Activated CD8-positive, alpha-beta memory T cell treated with anti-CD3 and anti-CD28 coated beads for 4 hours (primary cell): ENCODE results near the gene EML1.
"Not testable (repeated sequence)": the region's sequence is repeated elsewhere in the genome, so short reads cannot be mapped to it uniquely, and the experiment has no call there.

Experiments used
- DNase-seq, 2 donors: peaks; one replicate each; pipeline ENCODE4 v3.0.0-alpha.2; 2020; ENCODE audit warnings: low read depth in 2 of 2

EML1 gene

DNA sequence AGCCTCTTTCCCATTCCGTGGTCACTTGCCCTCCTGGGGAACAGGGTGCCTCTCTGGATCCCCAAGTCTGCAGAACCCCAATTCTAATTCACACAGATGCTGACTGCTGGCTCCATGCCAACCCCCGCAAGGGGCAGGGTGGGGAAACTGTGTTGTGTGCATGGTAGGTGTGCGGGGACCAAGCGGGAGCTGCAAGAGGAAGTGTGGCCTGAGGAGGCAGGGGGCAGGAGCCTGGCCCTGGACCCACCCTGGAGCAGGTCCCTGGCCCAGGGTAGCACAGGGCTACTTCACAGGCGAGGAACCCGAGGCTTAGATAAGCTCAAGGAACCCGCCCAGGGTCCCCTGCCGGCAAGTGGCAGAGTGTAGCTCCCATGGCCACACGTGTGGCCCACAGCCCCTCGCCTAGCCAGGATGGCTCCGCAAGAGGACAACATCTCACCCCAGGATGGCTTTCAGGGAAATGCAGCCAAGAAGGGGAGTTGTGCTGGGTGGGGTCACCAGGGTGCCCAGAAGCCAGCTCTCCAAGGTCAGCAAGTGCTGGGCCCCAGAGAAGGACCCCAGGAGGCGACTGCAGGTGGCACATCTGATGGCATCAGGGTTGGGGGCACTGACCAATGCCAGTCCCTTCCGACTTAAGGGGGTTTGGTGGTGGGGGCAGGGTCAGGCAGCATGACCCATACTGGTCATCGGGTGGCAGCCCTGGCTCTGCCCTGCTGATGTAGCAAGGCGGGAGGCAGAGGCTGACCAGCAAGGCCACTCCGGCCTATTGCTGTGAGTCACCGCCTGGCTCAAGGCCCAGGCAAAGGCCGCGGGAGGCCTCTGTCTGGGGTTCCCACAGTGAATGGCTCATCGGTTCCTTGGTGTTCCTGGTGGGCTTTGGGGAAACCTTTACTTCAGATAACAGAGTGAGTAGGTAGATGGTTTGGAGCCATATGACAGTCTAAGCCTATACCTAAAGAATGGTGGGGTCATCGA is 37.3 kb upstream of the EML1 start:
- no peak for DNase-seq

DNA sequence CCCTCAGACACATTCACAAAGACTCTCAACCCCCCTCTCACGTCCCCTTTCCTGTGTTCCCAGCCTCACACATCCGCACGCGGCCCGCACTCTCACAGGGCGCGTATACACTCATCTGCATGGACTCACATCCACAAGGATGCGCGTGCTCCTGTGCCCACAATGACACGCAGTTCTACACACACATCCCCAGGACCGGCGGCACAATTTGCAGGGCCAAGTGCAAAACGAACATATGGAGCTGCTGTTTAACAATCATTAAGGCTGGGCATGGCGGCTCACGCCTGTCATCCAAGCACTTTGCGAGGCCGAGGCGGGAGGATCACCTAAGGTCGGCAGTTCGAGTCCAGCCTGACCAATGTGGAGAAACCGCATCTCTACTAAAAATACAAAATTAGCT is 36.4 kb upstream of the EML1 start:
- no peak for DNase-seq

DNA sequence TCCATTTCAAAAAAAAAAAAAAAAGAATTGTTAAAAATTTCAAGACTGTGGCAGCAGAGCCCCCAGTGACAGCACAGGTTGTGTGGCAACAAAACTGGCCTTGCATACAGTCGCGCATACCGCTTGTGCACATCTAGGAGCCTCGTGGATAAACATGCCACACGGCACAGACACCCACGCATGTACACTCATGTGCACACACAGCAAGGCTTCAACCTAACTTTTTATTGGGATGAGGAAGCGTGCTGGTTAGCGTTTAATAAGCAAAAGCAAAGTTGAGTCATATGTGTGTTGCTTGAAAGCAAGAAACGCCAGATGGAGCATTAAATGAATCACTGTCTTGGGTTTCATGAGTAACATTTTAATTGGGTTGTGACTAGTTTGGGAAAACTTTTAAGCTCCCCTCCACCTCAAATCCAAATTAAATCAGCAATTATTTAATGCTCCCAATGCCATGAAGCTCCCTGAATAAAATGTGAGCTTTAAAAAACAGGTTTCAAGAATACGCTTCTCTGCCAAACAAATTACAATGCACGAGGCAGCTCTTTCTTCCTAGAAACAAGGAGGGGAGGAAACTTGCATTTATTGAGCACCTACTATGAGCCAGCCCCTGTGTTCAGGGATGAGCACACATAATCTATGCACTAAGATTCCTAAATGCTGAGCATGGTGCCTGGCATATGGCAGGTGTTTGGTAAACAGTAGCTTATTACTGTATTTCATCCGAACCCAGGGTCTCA is 35.7 kb upstream of the EML1 start:
- no peak for DNase-seq

DNA sequence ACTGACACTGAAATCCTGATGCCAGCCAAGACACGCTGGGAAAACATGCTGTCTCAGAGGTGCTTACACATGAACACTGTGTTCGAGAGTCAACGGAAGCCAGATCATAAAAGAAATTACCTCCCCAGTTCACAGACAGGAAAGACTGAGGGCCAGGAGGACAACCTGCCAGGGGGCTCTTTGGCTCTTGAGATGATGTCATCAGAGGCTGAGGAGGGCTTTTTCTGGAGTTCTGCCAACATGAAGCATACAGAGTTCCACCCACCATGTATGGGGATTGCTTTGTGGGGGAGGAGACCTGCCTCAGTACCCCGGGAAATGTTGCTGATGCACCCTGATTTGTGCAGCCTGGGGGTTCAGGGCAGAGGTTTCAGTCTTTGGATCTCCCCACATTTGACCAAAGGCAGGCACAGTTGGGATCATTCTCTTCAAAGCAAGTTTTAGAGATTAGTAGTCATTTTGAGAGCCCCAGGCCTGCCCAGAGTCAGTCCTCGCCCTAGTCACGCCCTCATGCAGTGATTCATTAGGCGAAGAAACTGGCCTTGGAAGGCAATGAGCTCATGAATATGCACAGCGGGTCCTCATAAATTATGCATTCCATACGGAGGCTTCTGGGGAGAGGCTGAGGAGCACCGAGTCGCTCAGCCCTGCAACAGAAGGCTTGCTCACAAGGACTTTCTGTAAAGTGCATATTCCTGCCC is 34.9 kb upstream of the EML1 start:
- DNase-seq = no peak

DNA sequence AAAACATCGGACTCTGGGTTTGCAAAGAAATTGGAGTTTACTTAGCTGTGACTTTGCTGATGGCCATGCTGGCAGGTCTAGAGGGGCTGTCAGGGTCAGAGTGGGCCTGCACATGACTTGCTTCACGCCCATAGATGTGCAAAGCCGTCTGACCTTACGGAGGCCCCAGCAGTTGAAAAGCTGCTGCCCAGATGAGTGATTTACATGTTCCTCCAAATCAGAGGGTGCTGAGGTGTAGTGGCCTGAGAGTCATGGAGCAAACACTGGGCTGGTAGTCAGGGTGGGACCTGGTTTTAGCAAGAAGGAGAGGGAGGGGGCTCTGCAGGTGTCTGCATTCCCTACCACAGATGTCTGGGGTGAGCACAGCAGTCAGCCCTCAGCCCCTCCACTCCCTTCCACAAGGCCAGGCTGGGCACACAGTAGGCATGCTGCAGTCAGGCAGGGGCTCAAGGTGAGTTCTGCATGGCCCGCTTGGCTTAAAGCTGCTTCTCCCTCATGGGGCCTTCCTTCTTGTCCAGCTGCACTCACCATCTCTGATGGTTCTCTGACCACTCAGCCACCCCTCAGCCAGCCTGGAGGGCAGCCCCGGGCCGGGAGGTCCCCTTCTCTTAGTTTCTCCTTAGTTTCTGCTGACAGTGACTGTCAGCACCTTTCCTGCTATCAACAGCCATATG is 34.2 kb upstream of the EML1 start:
- DNase-seq = no peak

DNA sequence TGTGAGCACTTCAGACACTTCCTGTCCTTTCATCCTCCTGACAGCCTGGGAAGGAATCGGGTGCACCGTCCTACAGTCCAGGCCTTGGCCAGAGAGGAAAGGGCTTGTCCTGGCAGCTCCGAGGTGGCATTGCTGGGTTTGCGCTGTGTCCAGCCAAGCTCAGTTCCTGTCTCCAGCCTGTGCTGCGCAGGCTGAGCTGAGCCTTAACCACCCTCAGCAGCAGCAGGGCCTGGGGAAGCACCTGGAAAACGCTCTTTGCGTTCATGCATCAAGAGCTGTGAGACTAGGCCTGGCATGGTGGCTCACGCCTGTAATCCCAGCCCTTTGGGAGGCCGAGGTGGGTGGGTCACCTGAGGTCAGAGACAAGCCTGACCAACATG is 33.7 kb upstream of the EML1 start:
- no peak for DNase-seq

DNA sequence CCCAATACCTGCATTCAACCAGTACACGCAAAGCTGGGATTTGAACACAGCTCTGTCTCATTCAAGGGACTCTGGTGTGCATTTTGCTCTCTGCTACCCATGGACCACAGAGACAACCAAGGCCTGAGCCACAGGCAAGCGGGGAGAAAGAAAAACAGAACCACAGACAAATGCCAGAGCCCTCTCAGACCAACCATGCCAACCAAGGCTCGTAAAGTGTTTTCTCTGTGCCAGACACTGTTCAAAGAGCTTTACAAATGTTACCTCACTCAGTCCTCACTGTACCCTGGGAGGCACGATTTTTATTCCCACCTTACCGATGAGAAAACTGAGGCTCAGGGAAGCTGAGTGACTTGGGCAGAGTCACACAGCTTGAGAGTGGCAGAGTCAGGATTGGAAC is 32.4 kb upstream of the EML1 start:
- DNase-seq = no peak

DNA sequence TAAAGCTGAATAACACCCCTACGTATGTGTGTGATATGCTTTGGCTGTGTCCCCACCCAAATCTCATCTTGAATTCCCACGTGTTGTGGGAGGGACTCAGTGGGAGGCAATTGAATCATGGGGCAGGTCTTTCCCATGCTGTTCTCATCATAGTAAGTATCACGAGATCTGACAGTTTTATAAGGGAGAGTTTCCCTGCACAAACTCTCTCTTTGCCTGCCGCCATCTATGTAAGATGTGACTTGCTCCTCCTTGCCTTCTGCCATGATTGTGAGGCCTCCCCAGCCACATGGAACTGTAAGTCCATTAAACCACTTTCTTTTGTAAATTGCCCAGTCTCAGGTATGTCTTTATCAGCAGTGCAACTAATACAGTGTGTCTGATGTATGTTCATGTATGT is 30.3 kb upstream of the EML1 start:
- not testable (repeated sequence) for DNase-seq

DNA sequence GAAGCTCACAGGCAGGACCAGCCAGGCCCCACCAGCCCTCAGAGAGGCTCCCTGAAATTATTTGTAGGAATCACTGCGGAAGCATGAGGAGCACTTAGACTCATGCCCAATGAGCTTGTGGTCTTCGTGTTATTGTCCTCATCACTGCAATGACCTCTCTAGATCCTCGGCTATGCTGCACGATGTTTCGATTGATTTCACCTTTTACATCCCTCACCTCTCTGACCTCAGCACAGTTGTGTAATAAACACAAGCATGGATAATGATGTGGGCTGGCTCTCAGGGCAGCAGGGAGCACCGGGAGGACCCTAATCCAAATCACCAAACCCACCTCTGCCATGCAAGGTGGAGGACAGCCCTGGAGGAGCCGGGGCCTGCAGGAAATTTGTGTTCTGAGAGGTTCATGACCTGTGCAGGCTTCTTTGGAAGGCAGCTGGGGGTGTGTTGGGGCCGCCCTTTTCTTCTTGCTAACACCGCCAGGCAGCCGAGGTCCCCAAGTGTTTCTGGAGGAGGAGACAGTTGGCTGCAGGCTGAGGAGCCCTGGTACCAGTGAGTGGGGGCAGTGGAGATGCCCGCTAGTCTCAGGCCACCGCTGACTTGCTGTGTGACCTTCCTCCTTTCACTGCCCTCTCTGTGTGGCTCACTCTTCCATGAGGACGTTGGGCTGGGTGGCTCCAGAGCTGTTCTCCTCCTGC is 29.5 kb upstream of the EML1 start:
- DNase-seq = no peak

DNA sequence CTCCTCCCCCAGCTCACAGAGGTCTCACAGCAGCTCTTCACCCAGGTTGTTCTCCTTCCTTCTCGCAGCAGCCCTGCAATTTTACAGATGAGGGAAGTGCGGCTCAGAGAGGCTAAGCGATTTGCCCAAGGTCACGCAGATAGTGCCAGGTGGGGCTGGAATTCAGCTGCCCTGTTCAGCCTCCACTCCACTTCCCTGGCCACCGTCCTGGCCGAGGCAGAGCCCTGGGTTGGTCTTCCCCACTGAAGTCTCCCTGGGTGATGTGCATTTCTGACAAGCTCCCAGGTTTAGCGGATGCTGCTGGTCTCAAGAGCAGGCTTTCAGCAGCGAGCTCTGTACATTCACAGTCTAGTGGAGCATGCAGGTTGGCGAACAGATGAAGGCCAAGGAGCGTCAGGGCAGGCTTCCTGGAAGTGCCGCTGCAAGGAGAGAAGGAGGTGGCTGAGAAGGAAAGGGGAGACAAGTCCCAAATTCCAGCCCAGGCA is 28.9 kb upstream of the EML1 start:
- DNase-seq = no peak

DNA sequence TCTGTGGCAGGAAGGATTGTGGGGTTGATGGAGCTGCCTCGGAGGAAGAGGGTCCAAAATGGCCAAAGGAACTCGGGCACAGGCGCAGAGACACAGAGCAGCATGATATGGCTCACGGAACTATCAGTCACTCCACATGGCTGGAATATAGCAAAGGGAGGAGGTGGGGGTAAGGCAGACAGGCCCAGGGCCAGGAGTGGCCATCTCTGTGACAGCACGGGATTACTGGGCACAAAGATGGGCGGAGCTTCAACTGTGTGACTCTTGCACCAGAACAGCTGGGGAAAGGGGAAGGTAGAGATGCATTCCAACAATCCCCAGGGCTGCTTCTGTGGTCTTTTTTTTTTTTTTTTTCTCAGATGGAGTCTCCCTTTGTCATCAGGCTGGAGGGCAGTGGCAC is 24.8 kb upstream of the EML1 start:
- no peak for DNase-seq

DNA sequence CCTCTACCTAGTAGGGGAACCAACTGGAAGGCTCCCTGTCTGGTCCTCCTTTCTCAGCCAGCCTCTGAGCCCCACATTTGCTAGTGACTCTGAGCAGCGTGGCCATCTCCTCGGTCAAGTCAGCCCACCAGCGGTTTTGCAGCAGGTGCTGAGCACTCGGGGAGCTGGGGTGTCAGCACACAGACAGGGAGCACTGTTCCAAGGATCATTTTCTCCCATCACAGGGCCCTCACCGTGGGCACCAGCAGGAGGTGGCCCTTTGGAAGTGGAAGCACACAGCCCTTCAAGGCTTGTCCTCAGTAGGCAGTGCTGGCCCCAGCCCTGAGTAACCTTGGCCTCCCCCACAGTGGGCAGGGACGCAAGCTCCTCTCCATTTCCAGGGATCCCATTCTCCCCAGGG is 24.1 kb upstream of the EML1 start:
- DNase-seq = no peak

DNA sequence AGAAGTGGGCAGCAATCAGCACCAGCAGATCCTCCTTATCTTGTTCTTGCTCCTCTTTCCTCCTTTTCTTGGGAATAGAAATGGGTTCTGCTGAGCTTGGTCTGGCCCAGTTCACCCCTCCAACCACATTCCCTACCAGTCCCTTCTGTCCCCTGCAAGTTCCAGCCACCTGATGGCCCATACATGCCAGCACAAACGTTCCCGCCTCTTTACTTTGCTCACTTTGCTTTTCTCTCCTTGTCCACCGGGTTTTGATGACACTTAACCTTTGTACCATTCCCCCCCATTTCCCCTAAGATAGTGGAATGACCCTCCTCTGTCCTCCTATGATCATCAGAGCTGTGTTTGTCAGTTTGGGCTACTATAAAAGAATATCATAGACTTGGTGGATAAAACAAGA is 23.4 kb upstream of the EML1 start:
- no peak for DNase-seq

DNA sequence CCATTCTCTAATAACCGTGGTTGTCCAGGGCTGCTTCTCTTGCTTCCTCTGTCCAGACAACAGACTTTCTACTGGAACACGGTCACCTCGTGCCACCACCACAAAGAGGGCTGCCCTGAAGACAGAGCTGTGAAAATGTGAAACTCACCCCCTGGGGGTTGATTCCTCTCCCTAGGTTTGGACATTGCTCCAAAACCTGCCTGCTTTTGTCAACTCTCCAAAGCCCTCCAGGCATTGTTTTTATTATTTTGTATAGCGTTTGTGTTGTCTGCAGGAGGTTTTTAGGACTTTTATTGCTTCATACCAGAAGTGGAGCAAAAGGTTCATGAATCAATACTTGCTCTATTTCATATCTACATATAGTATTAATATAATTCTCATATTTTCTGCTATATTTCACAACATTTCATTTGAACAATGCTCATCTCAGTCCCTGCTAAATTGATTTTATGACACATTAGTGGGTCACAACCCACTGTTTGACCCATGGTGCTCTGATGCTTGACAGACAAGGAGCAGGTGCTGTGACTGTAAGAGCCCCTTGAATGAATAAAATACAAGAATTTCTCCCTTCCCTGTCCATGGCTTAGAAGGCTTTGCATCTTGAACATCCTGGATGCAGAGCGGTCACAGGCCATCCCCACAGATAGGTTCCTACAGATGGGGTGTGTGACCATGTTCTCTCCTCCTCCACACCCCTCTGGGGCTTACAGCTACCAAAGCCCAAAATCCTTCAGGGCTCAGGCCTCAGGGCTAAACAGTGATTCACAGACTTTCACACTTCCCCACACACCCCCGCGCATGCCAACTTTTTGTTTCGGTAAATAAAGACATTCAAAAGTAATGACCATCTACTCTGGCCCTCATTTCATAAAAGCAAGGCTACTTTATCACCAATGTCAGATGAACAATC is 20.6 kb upstream of the EML1 start:
- no peak for DNase-seq

DNA sequence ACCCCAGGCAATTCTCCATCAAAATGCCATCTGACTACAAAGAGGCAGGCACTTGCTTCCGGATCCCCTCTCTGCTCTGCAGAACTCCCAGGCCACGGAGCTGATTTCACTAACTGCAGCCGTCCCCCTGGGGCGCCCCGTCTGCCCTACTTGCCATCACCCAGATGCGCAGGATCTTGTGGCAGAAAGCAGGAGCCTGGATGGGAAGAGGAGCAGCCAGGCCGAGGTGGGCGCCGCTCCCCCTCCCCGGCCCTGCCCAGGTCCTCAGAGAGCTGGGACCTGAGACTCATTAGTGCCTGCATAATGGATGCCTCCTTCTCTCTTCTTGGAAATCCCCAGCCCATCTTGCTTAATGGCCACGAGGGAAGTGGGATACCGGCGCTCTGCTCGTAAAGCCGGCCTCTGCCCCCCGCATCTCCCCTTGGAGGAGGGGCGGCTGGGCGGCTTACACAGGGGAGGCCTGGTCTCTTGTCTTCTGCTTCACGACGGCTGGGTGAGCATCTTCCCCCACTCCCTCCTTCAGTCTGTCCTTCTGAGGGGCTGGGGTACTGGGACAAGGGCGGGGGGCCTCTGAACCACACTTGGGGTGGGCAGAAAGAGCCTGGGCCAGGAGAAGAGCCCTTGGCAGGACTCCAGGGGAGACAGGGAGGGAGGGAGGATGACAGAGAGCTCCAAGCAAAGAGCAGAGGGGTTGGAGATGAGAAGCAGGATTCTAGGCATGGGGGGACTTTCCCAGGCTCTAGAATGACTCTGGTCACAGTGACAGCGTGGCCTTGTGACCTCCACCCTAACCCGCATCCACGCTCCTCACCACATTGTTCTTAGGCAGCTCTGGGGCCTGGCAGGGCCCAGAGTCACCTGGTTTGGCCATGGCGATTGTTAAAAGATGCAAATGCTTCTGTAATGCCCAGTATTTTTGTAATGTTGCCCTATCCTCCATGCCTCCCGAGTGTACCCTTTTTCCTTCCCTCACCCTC is 19.4 kb upstream of the EML1 start:
- no peak for DNase-seq

DNA sequence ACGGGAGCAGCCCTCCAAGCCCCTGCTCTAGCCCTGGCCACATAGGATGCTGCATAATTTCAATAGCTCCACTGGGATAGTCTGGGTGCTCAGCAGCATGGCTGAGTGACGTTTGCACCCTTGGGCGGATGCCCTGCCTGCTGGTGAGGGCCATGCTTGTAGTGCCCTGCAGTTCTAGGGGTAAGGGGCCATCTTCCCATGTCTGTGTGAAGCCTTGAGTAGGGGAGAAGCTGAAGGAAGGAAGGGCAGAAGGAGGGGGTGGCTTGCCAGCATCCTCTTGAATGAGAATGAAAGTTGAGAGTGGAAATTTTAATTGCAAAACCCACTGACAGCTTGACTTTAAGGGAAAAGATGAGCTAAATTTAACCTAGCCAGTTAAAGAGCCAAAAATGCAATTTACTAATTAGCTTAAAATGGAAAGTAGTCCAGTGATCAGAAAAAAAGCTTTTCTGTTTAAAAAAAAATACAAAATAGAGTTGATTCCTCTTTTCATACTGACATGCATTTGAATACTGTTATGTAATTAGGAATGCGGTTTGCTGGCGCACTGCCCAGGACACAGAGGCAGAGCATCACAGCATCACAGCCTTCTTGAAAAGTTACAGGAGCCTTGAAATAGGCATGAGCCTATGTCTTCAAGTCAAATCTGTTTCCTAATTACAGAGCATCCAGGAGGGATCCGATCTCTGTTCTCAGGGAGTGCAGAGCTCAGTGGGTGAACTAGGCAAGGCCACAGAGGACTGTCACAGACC is 18.5 kb upstream of the EML1 start:
- DNase-seq = no peak

DNA sequence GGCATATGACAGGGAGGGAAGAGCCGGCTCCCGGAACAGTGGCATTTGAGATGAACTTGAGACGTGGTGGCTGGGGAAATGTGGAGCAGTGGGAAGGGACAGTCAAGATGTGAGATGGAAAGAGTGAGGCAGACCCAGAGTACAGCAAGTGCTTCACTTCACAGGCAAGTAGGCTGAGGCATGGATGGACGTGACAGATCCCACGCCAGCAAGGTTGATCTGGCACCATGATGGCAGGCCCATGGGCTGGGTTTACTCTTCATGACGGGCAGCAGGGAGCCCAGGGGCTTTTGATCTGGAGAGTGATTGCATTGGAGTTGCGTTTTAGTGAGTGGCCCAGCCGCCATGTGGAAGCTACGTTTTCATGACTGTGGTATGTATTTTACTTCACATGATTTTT is 17.9 kb upstream of the EML1 start:
- DNase-seq = no peak

DNA sequence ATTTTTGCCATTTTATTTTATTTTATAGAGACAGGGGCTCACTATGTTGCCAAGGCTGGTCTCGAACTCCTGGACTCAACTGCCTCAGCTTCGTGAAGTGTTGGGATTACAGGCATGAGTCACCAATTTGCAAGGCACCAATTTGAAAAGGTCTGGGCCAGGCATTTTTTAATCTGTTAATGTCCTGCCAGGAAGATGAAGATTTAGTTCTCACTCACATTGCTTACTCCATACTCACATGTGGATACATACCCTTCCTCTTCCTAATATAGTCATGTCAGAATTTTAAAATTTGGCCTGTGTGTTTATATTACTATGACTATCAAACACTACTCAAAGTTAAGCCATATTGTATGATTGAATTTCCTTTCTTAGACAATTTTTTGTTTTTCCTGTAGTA is 15.3 kb upstream of the EML1 start:
- no peak for DNase-seq
